Stomach (tissue), 9 donors: ENCODE measurements around the gene CENPO. TPM values are rescaled to one million over a fixed set of nuclear protein-coding genes. Genes with fewer than 3 reads are reported as not detected.

ENCODE experiments used
- DNase-seq, 2 donors: peaks; one replicate each; pipeline versions ENCODE4 v3.0.0 to v3.0.0-alpha.2; 2013 to 2019
- H3K27ac ChIP-seq, 5 donors: fragments of 200-600 bp in 4 of 5; sonication (generic) in 4 of 5; one replicate each; pipeline ENCODE4 v1.5.1; 2013 to 2019; ENCODE audit warnings: mild to moderate bottlenecking in 1 of 5, moderate library complexity in 1 of 5
- H3K27me3 ChIP-seq, 3 donors: fragments of 200-600 bp; sonication (generic); one replicate each; pipeline ENCODE4 v1.5.1; 2017 to 2019; ENCODE audit warnings: mixed run types in 1 of 3
- H3K36me3 ChIP-seq, 4 donors: fragments of 200-600 bp; sonication (generic); 1 replicate in 3 of 4; 2 replicates in 1 of 4; pipeline ENCODE4 v1.5.1; 2016 to 2019
- H3K4me1 ChIP-seq, 4 donors: fragments of 200-600 bp; sonication (generic); one replicate each; pipeline ENCODE4 v1.5.1; 2016 to 2019
- H3K4me3 ChIP-seq, 4 donors: fragments of 200-600 bp; sonication (generic) in 3 of 4; one replicate each; pipeline ENCODE4 v1.5.1; 2016 to 2019; ENCODE audit warnings: mild to moderate bottlenecking in 1 of 4
- H3K9me3 ChIP-seq, 4 donors: fragments of 200-600 bp; sonication (generic); one replicate each; pipeline ENCODE4 v1.5.1; 2016 to 2019
- EP300 ChIP-seq: sonication (generic); formaldehyde crosslinking; IDR thresholded peaks from one replicate; pipeline ENCODE4 v1.6.1; 2017; ENCODE audit warnings: antibody characterized with exemption
- POLR2A ChIP-seq, 4 donors: fragments of 450-650 bp; IDR thresholded peaks; one replicate each; pipeline ENCODE4 v1.6.1; 2016; ENCODE audit warnings: antibody characterized with exemption in 4 of 4, control low read depth in 2 of 4, mild to moderate bottlenecking in 1 of 4, moderate library complexity in 1 of 4
- POLR2AphosphoS5 ChIP-seq, 3 donors: sonication (generic); formaldehyde crosslinking; IDR thresholded peaks; one replicate each; pipeline ENCODE4 v1.6.1; 2016; ENCODE audit warnings: antibody characterized with exemption in 3 of 3
- WGBS, 5 donors: extraction: QIAGEN DNeasy Blood & Tissue Kit in 3 of 5; methylation state at CpG; one replicate each; pipeline versions ENCODE4 v1.1.5 to v1.1.7; 2013 to 2018; 5-methylcytosine and 5-hydroxymethylcytosine counted together
- intact Hi-C: fragments of 100-400 bp; cut with DNase I; formaldehyde crosslinking; loops from one replicate; pipeline ENCODE4 v1.15.1; 2023; ENCODE audit warnings: low total_unique reads
- polyA plus RNA-seq, 3 donors: library from polyadenylated mRNA; stranded (reverse); fragments of 200-250 nt; gene quantifications; one replicate each; pipeline ENCODE4 v1.2.3, GENCODE V29; 2013
- total RNA-seq, 5 donors: library from RNA; depleted of rRNA; stranded (reverse); fragments of >200 nt; gene quantifications; one replicate each; pipeline versions ENCODE4 v1.1.0 to v1.2.3, GENCODE V29; 2014 to 2016
- TF ChIP-seq, protein P1 (sequence below), 7 experiments: fragments of 450-650 bp in 4 of 7; fragments of 200-600 bp in 3 of 7; sonication (generic) in 3 of 7; IDR thresholded peaks; one replicate each; pipeline ENCODE4 v1.5.1; 2016 to 2019; ENCODE audit warnings: antibody characterized with exemption in 7 of 7, control low read depth in 2 of 7, mild to moderate bottlenecking in 1 of 7
- donor health status: healthy with polysubstance abuse.
- donor health status: Bipolar disorder and iron deficiency.
- donor health status: healthy.

Gene CENPO
- total and polyA plus RNA-seq, 8 donors: 1.3 to 70.0 (median 5.0) TPM

DNA sequence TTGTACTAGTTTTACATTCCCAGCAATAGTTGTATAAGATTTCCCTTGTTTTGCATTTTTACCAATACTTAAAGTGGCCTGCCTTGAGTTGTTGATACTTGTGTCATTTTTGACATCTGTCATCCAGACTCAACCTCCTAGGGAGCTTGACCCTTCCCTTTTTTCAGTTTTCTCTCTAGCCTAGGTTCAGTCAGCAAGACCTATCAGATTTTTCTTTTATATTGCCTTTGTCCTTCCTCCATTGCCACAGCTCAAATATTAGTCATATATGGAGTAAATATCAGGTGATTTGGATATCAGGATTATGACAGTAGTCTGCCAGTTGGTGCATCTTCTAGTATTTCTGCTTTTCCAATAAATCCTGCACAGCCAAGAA is 13.4 kb downstream of the CENPO start:
- intact Hi-C loops: no loop called here
- H3K9me3 ChIP-seq: peaks cover 0 to 9% (median 6%) of the 10 kb centered on the region in 4 donors
- TF ChIP-seq POLR2AphosphoS5 (IDR thresholded peaks at IDR 0.05) (no peak), POLR2A (IDR thresholded peaks at IDR 0.05) (no peak), EP300 (no peak)
- TF ChIP-seq, protein P1, sequence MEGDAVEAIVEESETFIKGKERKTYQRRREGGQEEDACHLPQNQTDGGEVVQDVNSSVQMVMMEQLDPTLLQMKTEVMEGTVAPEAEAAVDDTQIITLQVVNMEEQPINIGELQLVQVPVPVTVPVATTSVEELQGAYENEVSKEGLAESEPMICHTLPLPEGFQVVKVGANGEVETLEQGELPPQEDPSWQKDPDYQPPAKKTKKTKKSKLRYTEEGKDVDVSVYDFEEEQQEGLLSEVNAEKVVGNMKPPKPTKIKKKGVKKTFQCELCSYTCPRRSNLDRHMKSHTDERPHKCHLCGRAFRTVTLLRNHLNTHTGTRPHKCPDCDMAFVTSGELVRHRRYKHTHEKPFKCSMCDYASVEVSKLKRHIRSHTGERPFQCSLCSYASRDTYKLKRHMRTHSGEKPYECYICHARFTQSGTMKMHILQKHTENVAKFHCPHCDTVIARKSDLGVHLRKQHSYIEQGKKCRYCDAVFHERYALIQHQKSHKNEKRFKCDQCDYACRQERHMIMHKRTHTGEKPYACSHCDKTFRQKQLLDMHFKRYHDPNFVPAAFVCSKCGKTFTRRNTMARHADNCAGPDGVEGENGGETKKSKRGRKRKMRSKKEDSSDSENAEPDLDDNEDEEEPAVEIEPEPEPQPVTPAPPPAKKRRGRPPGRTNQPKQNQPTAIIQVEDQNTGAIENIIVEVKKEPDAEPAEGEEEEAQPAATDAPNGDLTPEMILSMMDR (IDR thresholded peaks at IDR 0.05): no peak
- DNase-seq: no peak
- peaks cover 0 to 6% (median 2%) of the 10 kb centered on the region in 4 donors for H3K36me3 ChIP-seq
- H3K27me3 ChIP-seq: no peaks in the 10 kb centered on the region
- H3K4me1 ChIP-seq: no peaks in the 10 kb centered on the region
- no peak overlapping the region for H3K4me3 ChIP-seq
- H3K27ac ChIP-seq: no peak overlapping the region

DNA sequence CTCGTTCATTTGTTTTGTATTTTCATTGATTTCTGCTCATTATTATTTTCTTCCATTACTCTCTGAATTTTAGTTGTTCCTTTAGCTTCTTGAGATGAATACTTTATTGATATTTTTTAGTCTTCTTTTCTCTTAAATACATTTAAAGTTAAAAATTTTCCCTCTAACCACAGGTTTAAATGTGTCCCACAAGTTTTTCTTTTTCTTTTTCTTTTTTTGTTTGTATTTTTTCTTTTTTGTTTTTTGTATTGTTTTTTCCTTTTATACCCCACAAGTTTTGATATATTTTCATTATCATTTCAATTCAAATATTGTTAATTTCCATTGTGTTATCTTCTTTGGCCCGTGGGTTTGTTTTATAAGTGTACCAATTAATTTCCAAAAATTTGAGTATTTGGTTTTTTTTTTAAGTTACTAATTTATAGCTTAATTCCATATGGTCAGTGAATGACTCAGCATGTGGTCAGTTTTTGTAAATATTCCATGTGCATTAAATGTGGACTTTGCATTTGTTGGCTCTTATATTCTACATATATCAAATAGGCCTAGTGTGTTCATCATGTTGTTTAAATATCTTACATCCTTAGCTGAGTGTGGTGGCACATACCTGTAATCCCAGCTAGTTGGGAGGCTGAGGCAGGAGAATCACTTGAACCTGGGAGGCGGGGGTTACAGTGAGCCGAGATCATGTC is 16.2 kb downstream of the CENPO start:
- TF ChIP-seq EP300: no peak
- TF ChIP-seq, protein P1 (IDR thresholded peaks at IDR 0.05): no peak
- no peak for TF ChIP-seq POLR2A (IDR thresholded peaks at IDR 0.05)
- no peak for TF ChIP-seq POLR2AphosphoS5 (IDR thresholded peaks at IDR 0.05)
- no peaks in the 10 kb centered on the region for H3K4me1 ChIP-seq
- peaks cover 0 to 6% (median 2%) of the 10 kb centered on the region in 4 donors for H3K36me3 ChIP-seq
- intact Hi-C loops: no loop called here
- H3K27ac ChIP-seq: no peak overlapping the region
- peaks cover 0 to 9% (median 6%) of the 10 kb centered on the region in 4 donors for H3K9me3 ChIP-seq
- H3K4me3 ChIP-seq: no peak overlapping the region
- H3K27me3 ChIP-seq: no peaks in the 10 kb centered on the region
- no peak for DNase-seq
- WGBS, 5 donors: 84 to 92% (median 89%) methylated on average over 4 of the region's 4 CpGs

DNA sequence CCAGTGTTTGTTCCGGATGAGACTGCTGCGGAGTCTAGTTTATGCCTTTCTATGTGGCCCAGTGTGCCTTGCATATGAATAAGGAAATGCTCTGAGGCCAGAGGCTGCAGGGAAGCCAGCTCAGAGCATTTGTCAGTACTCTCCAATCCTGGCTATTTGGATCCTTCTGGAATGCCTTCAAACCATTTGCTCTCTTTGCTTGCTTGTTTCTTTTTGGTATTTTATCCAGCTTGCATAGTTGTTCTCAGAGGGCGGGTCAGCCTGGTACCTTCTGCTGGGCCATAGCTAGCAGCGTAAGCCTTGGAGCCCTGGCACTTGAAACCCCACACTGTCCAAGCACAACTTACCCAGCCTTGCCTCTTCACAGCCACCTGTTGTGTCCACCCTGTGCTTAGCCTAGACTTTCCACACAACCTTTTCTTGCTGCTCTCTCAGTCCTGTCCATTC is 20.5 kb downstream of the CENPO start:
- no peak for TF ChIP-seq POLR2A (IDR thresholded peaks at IDR 0.05)
- TF ChIP-seq POLR2AphosphoS5 (IDR thresholded peaks at IDR 0.05): no peak
- TF ChIP-seq, protein P1 (IDR thresholded peaks at IDR 0.05): no peak
- no peak for TF ChIP-seq EP300
- Histone ChIP-seq H3K27me3 (no peaks in the 10 kb centered on the region), H3K27ac (no peak overlapping the region), H3K4me3 (no peak overlapping the region), H3K9me3 (no peaks in the 10 kb centered on the region), H3K4me1 (no peaks in the 10 kb centered on the region), H3K36me3 (peaks cover 6 to 38% (median 29%) of the 10 kb centered on the region in 4 donors)
- intact Hi-C loops: no loop called here
- 93 to 98% (median 97%) methylated on average over 4 of the region's 4 CpGs for WGBS, 5 donors
- no peak for DNase-seq

DNA sequence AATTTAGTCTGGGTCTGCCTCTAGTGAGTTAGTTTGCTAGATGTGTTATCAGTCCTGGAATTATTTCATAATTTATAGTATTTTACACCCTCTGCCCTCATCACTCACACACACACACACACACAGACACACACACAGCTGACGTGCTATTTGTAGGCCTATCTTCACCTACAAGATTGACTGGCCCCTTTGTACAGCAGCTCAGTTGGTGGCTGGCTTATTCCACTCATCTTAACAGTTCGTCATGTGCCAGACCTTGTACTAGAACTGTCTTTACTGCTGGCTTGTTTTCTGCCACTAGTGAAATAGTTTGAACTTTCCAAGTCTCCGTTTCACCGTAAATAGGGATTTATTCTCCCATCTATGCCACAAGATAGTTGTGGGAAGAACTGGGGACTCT is 21.3 kb downstream of the CENPO start:
- no peak overlapping the region for H3K27ac ChIP-seq
- TF ChIP-seq POLR2AphosphoS5 (IDR thresholded peaks at IDR 0.05): no peak
- no peak for TF ChIP-seq POLR2A (IDR thresholded peaks at IDR 0.05)
- TF ChIP-seq EP300: no peak
- TF ChIP-seq, protein P1 (IDR thresholded peaks at IDR 0.05): no peak
- H3K36me3 ChIP-seq: peaks cover 9 to 45% (median 36%) of the 10 kb centered on the region in 4 donors
- no peak overlapping the region for H3K4me3 ChIP-seq
- WGBS, 5 donors: 89 to 98% (median 94%) methylated on average over 4 of the region's 4 CpGs
- intact Hi-C loops: no loop called here
- H3K27me3 ChIP-seq: no peaks in the 10 kb centered on the region
- no peak for DNase-seq
- no peaks in the 10 kb centered on the region for H3K9me3 ChIP-seq
- no peaks in the 10 kb centered on the region for H3K4me1 ChIP-seq
